WTC11 (cell line): ENCODE measurements around the gene NDRG2. TPM values are rescaled to one million over a fixed set of nuclear protein-coding genes. Genes with fewer than 3 reads are reported as not detected.
A peak's percentile ranks its signal among the peaks of the same experiment; 100 is the strongest.

Source experiments
- ATAC-seq: fragments of 200-7000 bp; cut with Tn5 transposase; 2 replicates; pipeline ENCODE4 v1.10.0; 2021; ENCODE audit warnings: mild to moderate bottlenecking, moderate library complexity
- CTCF ChIA-PET: fragments of 300-600 bp; sonication (Branson Sonifier 250); formaldehyde crosslinking; loops from one replicate; lab custom pipeline; 2021; ENCODE audit warnings: antibody characterized with exemption; lab: Charles Lee
- POLR2A ChIA-PET: fragments of 350-600 bp; sonication (Branson Sonifier 250); formaldehyde crosslinking; loops from one replicate; lab custom pipeline; 2021; ENCODE audit warnings: antibody characterized with exemption; lab: Charles Lee
- DNase-seq: peaks from one replicate; pipeline ENCODE4 v3.0.0; 2021; ENCODE audit warnings: low spot score
- H3K27ac Mint-ChIP-seq: 2 replicates; pipeline ENCODE4 v1.8.0; 2021; ENCODE audit warnings: mixed read lengths
- H3K27me3 Mint-ChIP-seq: 2 replicates; pipeline ENCODE4 v1.8.0; 2021; ENCODE audit warnings: low read depth, mild to moderate bottlenecking, moderate library complexity, mixed read lengths
- H3K36me3 Mint-ChIP-seq: 2 replicates; pipeline ENCODE4 v1.8.0; 2021; ENCODE audit warnings: mixed read lengths
- H3K4me1 Mint-ChIP-seq: 2 replicates; pipeline ENCODE4 v1.8.0; 2022; ENCODE audit warnings: mixed read lengths
- H3K4me3 Mint-ChIP-seq: 2 replicates; pipeline ENCODE4 v1.8.0; 2021; ENCODE audit warnings: mild to moderate bottlenecking, moderate library complexity, mixed read lengths
- H3K9me3 Mint-ChIP-seq: 2 replicates; pipeline ENCODE4 v1.8.0; 2021; ENCODE audit warnings: mixed read lengths
- AFF4 ChIP-seq: sonication (generic); formaldehyde crosslinking; IDR thresholded peaks from 2 replicates; pipeline ENCODE4 v1.8.1; 2023; ENCODE audit warnings: mild to moderate bottlenecking, missing genetic modification reagents, borderline replicate concordance
- E2F1 ChIP-seq: sonication (generic); formaldehyde crosslinking; IDR thresholded peaks from 2 replicates; pipeline ENCODE4 v1.8.0; 2022; ENCODE audit warnings: mild to moderate bottlenecking, missing genetic modification reagents
- ELF4 ChIP-seq: sonication (generic); formaldehyde crosslinking; IDR thresholded peaks from 2 replicates; pipeline ENCODE4 v1.8.1; 2022; ENCODE audit warnings: low read depth, mild to moderate bottlenecking, moderate library complexity, missing genetic modification reagents
- ESRRA ChIP-seq: sonication (generic); formaldehyde crosslinking; IDR thresholded peaks from 2 replicates; pipeline ENCODE4 v1.8.1; 2022; ENCODE audit warnings: mild to moderate bottlenecking, missing genetic modification reagents, borderline replicate concordance
- ETV6 ChIP-seq: sonication (generic); formaldehyde crosslinking; IDR thresholded peaks from 2 replicates; pipeline ENCODE4 v1.8.1; 2022; ENCODE audit warnings: mild to moderate bottlenecking, missing genetic modification reagents
- FOXK1 ChIP-seq: sonication (generic); formaldehyde crosslinking; IDR thresholded peaks from 2 replicates; pipeline ENCODE4 v1.8.0; 2022; ENCODE audit warnings: mild to moderate bottlenecking, moderate library complexity, missing genetic modification reagents
- FOXP1 ChIP-seq: sonication (generic); formaldehyde crosslinking; IDR thresholded peaks from 2 replicates; pipeline ENCODE4 v1.8.0; 2022; ENCODE audit warnings: missing genetic modification reagents, mild to moderate bottlenecking, moderate library complexity, borderline replicate concordance
- GABPB1 ChIP-seq: sonication (generic); formaldehyde crosslinking; IDR thresholded peaks from 2 replicates; pipeline ENCODE4 v1.8.1; 2023; ENCODE audit warnings: mild to moderate bottlenecking, missing genetic modification reagents
- HMGXB4 ChIP-seq: sonication (generic); formaldehyde crosslinking; IDR thresholded peaks from 2 replicates; pipeline ENCODE4 v1.8.1; 2023; ENCODE audit warnings: mild to moderate bottlenecking, moderate library complexity, missing genetic modification reagents
- KAT7 ChIP-seq: sonication (generic); formaldehyde crosslinking; IDR thresholded peaks from 2 replicates; pipeline ENCODE4 v1.8.1; 2023; ENCODE audit warnings: missing genetic modification reagents, mild to moderate bottlenecking, borderline replicate concordance
- NR3C1 ChIP-seq: sonication (generic); formaldehyde crosslinking; conservative IDR thresholded peaks from 2 replicates; pipeline ENCODE4 v1.8.1; 2023; ENCODE audit warnings: low read depth, mild to moderate bottlenecking, missing genetic modification reagents
- PRDM15 ChIP-seq: sonication (generic); formaldehyde crosslinking; IDR thresholded peaks from 2 replicates; pipeline ENCODE4 v1.8.0; 2022; ENCODE audit warnings: missing genetic modification reagents
- RORB ChIP-seq: fragments of 250-450 bp; sonication (Bioruptor Pico); IDR thresholded peaks from 2 replicates; pipeline ENCODE4 v1.9.0; 2021; ENCODE audit warnings: mild to moderate bottlenecking
- SMAD3 ChIP-seq: sonication (generic); formaldehyde crosslinking; IDR thresholded peaks from 2 replicates; pipeline ENCODE4 v1.8.0; 2022; ENCODE audit warnings: missing genetic modification reagents, mild to moderate bottlenecking, borderline replicate concordance
- STAT6 ChIP-seq: sonication (generic); formaldehyde crosslinking; conservative IDR thresholded peaks from 2 replicates; pipeline ENCODE4 v1.8.1; 2023; ENCODE audit warnings: mild to moderate bottlenecking, low read depth, missing genetic modification reagents, moderate library complexity
- TP53 ChIP-seq: sonication (generic); formaldehyde crosslinking; IDR thresholded peaks from 2 replicates; pipeline ENCODE4 v1.8.1; 2023; ENCODE audit warnings: mild to moderate bottlenecking, missing genetic modification reagents
- ZBTB43 ChIP-seq: sonication (generic); formaldehyde crosslinking; IDR thresholded peaks from 2 replicates; pipeline ENCODE4 v1.8.1; 2023; ENCODE audit warnings: mild to moderate bottlenecking, missing genetic modification reagents
- total RNA-seq: library from RNA; stranded (reverse); gene quantifications from 3 replicates; pipeline ENCODE4 v1.2.3, GENCODE V29; 2021

NDRG2 gene
- total RNA-seq, 1 experiment from 2014 or later: 32.2 TPM

- TF ChIP-seq ZBTB43 (CRISPR knock-in tag) (0 out of 2 replicates have a peak, but pooled peaks have one; percentile 46), E2F1 (CRISPR knock-in tag) (no peak), ETV6 (CRISPR knock-in tag) (peak; percentile 1; the same call in 1 of the 2 replicates)
- POLR2A ChIA-PET: interaction anchor here (0.5 to 1.6 kb wide), 3 partner anchors 35 to 105 kb away, joined by 3 to 4 read pairs (median 3); no protein-coding TSS in a partner anchor
- Mint-ChIP-seq H3K27me3 (peaks cover 24% of the 10 kb centered on the region), H3K36me3 (no peaks in the 10 kb centered on the region), H3K9me3 (no peaks in the 10 kb centered on the region), H3K4me3 (peak overlapping the region; percentile 89), H3K27ac (peak overlapping the region; percentile 48; the same call in 1 of the 2 replicates), H3K4me1 (peaks cover 13% of the 10 kb centered on the region)
- ATAC-seq (no peak), DNase-seq (no peak)
- CTCF ChIA-PET: interaction anchor here (0.6 to 3.6 kb wide), 75 partner anchors 10 to 1035 kb away, joined by 3 to 93 read pairs (median 7); partner anchors contain the start of genes ARHGEF40, EDDM3A, NDRG2 and RNASE1
Measured at GRCh38 chr14:20971705-20972021, 53.2 kb downstream of the NDRG2 start.

GRCh38 chr14:20970983-20971704 is 53.7 kb downstream of the NDRG2 start:
- POLR2A ChIA-PET: interaction anchor here (0.6 to 1.6 kb wide), 4 partner anchors 10 to 104 kb away, joined by 3 to 8 read pairs (median 4); no protein-coding TSS in a partner anchor
- H3K36me3 Mint-ChIP-seq: no peaks in the 10 kb centered on the region
- peaks cover 24% of the 10 kb centered on the region for H3K27me3 Mint-ChIP-seq
- peaks cover 13% of the 10 kb centered on the region for H3K4me1 Mint-ChIP-seq
- DNase-seq (peak; percentile 91), ATAC-seq (peak; percentile 93)
- H3K4me3 Mint-ChIP-seq: peak overlapping the region; percentile 89
- CTCF ChIA-PET: interaction anchor here (0.6 to 3.6 kb wide), 103 partner anchors 8 to 1036 kb away, joined by 3 to 93 read pairs (median 5); partner anchors contain the start of genes ARHGEF40, EDDM3A, NDRG2 and RNASE1
- no peaks in the 10 kb centered on the region for H3K9me3 Mint-ChIP-seq
- H3K27ac Mint-ChIP-seq: peak overlapping the region; percentile 91
- no peak for TF ChIP-seq ELF4 (CRISPR knock-in tag)
- no peak for TF ChIP-seq ESRRA (CRISPR knock-in tag)
- TF ChIP-seq RORB (CRISPR knock-in tag): no peak
- TF ChIP-seq FOXP1 (CRISPR knock-in tag): no peak
- TF ChIP-seq PRDM15 (CRISPR knock-in tag): 0 out of 2 replicates have a peak, but pooled peaks have one; percentile 15
- no peak for TF ChIP-seq STAT6 (CRISPR knock-in tag)
- TF ChIP-seq HMGXB4 (CRISPR knock-in tag): peak; percentile 93
- 0 out of 2 replicates have a peak, but pooled peaks have one; percentile 26 for TF ChIP-seq SMAD3 (CRISPR knock-in tag)
- no peak; the same call in 1 of the 2 replicates for TF ChIP-seq GABPB1 (CRISPR knock-in tag)
- no peak for TF ChIP-seq NR3C1 (CRISPR knock-in tag)
- TF ChIP-seq ETV6 (CRISPR knock-in tag): peak; percentile 37; the same call in 1 of the 2 replicates
- TF ChIP-seq TP53 (CRISPR knock-in tag): no peak
- TF ChIP-seq KAT7: 0 out of 2 replicates have a peak, but pooled peaks have one; percentile 48
- no peak for TF ChIP-seq AFF4 (CRISPR knock-in tag)
- TF ChIP-seq FOXK1 (CRISPR knock-in tag): 0 out of 2 replicates have a peak, but pooled peaks have one; percentile 39
